Muscle of back (tissue), 11 donors: ENCODE results near the gene EFNA4. TPM values are rescaled to one million over a fixed set of nuclear protein-coding genes. Genes with fewer than 3 reads are reported as not detected.

ENCODE experiments used
- DNase-seq, 3 donors: peaks; one replicate each; pipeline versions ENCODE4 v3.0.0 to v3.0.0-alpha.2; 2013
- polyA plus RNA-seq, 10 donors: library from polyadenylated mRNA; unstranded; fragments of 120-200 nt; gene quantifications; one replicate each; pipeline ENCODE4 v1.2.1, GENCODE V29; 2013; ENCODE audit not compliant: insufficient read length in 10 of 10

EFNA4 gene
- polyA plus RNA-seq, 10 donors: 5.1 to 10.2 (median 7.0) TPM

GRCh38 chr1:155030899-155031298 is 32.6 kb upstream of the EFNA4 start:
- no peak for DNase-seq

GRCh38 chr1:155032886-155033285 is 30.7 kb upstream of the EFNA4 start:
- DNase-seq: no peak

DNA sequence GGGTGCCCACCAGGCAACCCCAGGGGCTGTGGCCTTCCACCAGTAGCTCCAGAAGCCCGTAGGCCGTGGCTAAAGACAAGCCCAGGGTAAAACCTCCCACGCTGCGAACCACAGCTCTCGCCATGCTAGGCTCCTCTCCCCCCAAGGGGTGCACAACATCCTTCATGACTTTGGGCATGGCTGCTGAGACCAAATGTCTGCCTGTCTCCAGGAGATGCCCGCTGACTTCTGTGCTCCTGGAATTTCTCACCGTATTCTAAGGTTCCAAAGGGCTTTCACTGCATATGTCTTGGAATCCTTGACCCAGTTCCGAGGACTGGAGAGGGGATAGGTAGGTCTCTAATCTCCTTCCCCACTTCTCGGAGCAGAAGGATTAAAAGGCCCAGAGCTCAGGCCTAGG is 30.0 kb upstream of the EFNA4 start, which contains the start of the genes DCST1 and DCST2:
Gene DCST1, plus strand, starts transcription at position 301 of the 400 bp plus-strand sequence. CDS start 213 bp downstream, outside the sequence.
Gene DCST2, minus strand, starts transcription at position 258 of the 400 bp plus-strand sequence. Its CDS starts 80 bp downstream, at position 178.
- no peak for DNase-seq

GRCh38 chr1:155034318-155035208 is 29.0 kb upstream of the EFNA4 start:
- DNase-seq: no peak

DNA sequence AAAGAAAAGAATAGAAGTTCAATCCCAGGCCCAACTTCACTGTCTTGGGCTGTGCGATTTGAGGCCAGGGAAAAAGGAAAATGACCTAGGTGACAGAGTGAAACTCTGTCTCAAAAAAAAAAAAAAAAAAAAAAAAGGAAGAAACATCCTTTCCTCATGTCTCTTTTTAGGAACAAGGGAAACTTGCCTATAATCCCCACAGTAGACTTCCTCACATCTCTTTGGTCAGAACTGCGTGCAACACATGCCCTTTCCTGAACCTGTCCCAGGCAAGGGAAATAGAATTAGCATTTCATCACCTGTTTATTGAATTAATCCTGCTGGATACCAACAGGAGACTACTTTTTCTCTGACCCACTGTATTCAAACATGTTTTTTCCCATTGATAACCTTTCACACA is 27.6 kb upstream of the EFNA4 start:
- DNase-seq: no peak

- no peak for DNase-seq
Observed at GRCh38 chr1:155037043-155037442, 26.5 kb upstream of the EFNA4 start.

DNA sequence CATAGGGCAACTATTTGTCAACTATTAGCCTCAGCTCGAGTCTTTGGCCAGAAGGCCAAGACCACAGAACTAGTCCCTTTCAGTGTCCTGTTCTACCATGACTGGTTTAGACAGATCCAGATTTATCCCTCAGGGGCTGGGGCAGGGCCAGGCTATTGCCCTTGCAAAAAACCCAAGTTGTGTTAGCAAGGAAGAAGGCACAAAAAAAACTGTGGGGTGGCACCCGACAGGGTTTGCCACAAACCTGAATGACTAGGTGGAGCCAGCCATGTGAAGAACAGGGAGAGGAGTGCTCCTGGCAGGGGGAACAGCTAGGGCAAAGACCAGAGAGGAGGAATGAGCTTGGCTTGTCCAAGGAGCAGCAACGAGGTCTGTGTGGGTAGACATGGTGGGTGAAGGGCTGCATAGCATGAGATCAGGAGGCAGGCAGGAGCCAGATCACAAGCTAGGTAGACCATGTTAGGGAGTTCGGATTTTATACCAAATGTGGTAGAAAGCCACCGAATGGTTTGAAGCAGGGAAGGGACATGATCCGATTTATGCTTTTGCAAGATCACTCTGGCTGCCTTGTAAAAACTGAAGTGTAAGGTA is 25.6 kb upstream of the EFNA4 start:
- no peak for DNase-seq

DNA sequence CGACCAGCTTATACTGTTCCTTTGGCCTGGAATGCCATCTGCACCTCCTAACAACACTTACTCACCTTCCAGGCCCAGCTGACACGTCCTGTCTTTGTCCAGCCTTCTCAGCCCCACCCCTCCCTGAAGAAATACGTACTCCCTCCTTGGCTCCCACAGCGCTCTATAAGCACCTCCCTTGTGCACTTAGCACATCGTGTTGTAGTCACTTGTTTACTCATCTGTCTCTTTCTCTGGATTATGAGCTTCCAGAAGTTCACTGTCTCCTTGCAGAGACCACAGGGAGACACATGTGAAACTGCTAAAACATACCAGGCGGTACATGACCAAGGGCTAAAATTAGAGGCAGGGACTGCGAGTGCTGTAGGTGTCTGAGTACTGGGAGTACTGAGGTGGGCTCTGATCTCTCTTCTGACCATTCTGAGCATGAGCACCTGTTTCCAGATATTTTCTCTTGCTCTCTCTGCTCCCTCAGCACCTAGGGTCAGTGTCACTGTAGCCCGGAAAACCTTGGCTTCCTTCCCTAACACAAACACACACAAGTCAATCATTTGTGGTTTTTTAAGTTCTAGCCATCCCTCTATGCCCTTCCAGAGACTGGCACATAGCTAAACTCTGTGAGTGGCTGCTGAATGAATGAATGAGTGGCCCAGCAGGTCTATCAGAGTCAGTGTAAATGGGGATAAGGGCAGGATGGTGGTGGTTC is 24.8 kb upstream of the EFNA4 start:
- no peak for DNase-seq

GRCh38 chr1:155039308-155039669 is 24.3 kb upstream of the EFNA4 start:
- DNase-seq: no peak

DNA sequence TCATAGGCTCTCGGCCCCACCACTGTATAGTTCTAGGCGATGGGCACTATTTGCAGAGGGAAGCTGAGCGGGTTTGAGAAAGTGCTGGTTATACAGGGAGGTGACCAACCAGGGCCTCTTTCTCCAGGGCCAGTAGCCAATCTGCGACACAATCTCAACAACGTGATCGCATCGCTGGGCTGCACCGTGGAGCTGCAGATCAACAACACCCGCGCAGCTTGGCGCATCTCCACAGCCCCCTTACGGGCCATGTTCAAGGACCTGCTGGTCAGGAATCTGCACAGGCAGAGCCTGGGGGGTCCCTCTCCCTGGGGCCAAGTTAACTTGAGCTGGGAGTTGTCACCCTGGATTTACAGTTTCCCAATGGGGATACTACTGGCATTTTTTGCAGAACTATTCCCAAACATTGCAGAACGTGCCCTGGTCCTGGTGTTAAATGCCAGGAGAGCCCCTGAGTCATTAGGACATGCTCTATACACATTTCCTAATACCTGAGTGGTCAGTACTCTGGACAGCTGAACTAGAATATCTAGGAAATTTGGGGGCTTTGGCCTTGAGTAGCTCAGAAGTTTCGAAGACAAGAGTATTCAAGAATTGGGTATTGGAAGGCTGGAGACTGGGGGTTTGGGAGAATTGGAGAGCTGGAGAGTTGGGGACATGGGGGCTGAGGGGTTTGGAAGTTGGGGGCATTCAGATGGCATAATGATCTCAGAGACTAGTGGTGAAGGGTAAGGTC is 23.0 kb upstream of the EFNA4 start:
- no peak for DNase-seq

- no peak for DNase-seq
Observed at GRCh38 chr1:155042789-155043188, 20.8 kb upstream of the EFNA4 start.

GRCh38 chr1:155043301-155043702 is 20.2 kb upstream of the EFNA4 start:
- no peak for DNase-seq

GRCh38 chr1:155043793-155044192 is 19.7 kb upstream of the EFNA4 start:
- DNase-seq: no peak

DNA sequence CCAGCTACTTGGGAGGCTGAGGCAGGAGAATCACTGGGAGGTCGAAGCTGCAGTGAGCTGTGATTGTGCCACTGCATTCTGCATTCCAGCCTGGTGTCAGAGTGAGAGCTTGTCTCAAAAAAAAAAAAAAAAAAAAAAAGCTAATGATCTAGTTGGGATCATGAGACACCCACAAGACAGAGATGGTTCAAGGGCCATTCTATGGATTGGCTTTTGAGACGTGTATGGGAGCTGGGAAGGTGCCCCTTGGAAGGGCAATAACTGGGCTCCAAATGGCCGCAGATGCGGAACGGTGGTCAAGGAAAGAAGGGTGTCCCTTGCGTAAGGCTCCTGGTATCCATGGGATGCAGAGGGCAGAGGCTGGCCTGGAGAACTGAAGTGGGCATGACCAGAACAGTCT is 19.2 kb upstream of the EFNA4 start:
- DNase-seq: no peak

DNA sequence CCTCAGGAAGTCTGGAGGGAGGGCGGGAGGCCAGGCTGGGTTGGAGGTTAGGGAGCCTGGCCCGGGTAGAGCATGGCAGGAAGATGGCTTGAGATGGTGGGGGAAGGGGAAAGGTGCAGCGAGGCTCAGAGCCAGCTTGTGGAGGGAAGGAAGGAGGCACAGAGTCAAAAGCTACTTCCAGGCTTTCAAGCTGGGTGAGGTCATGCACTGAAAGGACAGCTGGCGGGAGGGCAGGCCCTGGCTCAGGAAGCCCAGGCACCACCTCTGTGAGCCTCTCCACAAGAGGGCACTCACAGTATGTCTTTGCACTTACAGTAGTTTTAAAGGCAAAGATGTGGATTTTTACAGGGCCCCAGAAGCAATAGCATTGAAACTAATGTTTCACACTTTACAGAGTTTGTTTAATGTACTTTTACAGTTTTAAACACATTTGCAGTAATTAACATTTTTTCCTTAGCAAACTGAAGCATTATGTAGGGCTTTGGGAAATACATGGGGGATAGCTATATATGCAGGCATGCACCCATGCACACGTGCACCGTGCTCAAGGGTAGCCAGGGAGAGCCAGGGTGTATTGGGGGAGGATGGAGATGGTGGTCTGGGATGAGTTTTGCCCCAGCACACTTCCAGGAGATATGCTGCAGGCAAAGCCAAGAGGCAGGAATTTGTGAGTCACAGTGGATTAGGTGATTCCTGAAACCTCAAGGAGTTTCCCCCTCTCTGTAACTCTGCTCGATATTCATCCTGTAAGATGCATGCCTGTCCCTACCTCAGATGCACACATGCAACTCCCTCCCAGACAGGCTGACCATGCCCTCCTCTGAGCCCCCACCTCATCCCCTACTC is 18.5 kb upstream of the EFNA4 start:
- peak; percentile 57 to 75 (median 65) for DNase-seq

DNA sequence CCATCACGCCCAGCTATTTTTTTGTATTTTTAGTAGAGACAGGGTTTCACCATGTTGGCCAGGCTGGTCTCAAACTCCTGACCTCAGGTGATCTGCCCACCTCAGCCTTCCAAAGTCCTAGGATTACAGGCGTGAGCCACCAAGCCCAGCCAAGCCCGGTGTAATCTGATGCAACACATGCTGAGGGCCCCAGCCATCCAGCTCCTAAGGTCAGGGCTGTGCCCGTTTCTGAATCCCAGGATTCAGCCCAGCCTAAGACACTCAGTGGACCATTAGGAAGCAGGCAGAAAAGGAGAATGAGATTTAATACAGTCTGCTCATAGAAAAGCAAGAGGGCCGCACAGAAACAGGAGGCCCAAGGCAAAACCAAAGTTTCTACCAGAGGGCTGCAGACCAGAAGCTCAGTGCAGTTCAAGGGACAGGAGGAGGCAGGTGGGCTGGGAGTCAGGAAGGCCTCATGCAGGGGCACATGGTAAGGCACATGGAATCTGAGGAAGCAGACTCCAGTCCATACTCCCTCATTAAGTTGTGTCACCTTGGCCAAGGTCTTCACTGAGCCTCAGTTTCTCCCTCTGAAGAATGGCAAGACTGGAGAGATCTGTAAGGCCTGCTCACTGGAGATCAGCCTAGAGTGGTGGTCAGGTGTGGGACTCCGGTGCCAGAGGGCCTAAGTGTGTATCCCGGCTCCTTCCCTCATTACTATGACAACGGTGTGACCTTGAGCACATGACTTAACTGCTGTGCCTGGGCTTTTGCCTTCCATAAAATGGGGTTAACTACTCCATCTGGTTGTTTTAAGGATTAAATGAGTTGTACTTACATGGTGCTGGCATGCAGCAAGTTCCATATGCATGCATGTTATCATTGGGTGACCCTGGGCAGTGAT is 14.8 kb upstream of the EFNA4 start:
- no peak for DNase-seq

GRCh38 chr1:155049651-155050559 is 13.6 kb upstream of the EFNA4 start:
- DNase-seq: no peak

DNA sequence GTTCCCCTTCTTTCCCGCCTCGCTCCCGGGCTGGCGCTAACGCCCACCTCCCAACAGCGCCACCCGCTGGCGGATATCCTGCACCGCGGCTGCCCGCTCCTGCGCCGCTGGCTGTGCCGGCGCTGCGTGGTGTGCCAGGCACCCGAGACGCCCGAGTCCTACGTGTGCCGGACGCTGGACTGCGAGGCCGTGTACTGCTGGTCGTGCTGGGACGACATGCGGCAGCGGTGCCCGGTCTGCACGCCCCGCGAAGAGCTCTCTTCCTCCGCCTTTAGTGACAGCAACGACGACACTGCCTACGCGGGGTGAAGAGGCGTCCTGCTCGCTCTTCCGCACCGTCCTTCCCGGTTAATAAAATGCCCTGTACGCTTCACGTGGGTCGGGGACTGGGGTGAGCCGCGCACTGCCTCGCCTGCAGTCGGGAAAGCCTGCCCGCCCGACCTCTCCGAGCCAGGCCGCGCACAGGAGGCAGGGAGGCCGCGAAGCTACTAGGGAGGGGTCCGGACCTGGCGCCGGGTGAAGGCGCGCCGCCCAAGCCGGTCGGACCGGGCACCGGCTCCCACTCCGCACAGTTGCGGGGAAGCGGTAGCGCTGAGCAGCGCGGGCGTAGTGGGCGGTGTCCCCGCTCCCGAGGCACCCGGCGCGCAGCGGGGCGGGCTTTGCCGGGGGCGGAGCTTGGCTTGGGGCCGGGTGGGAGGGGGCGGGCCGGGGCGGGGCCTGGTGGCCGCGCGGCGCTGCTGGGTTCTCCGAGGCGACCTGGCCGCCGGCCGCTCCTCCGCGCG is 12.8 kb upstream of the EFNA4 start, which contains the start of gene ADAM15:
Gene ADAM15, plus strand, starts transcription at position 757 of the 782 bp plus-strand sequence. CDS start 71 bp downstream, outside the sequence.
- peak; percentile 55 to 92 (median 81) for DNase-seq
